ENCODE data around the gene TTC7B.

DNA sequence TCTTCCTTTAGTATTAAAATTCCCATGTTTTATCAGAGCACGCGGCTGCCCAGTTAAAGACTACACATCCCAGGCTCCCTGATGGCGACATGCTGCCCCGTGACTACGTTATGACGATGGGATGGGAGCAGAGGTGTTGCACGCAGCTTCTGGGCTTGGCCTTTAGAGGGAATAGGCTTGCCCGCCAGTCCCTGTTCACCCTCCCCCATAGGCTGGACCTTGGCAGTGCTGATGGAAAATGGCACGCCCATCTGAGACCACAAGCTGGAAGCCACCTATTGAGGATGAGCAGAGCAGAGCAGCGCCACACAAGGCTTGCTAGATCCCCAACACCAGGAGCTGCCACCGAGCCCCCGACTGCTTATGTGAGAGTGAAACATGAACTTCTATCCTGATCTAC, 24.7 kb downstream of the TTC7B start:
- TF ChIP-seq SIN3A (IDR thresholded peaks at IDR 0.05; ENCODE audit: borderline replicate concordance, insufficient read depth, low read length) (no peak), POLR2AphosphoS5 (IDR thresholded peaks at IDR 0.05; ENCODE audit: low read depth, low read length) (no peak), TAF1 (IDR thresholded peaks at IDR 0.05; ENCODE audit: borderline replicate concordance, insufficient read depth, low read length) (no peak)
- TF ChIP-seq, protein P1, sequence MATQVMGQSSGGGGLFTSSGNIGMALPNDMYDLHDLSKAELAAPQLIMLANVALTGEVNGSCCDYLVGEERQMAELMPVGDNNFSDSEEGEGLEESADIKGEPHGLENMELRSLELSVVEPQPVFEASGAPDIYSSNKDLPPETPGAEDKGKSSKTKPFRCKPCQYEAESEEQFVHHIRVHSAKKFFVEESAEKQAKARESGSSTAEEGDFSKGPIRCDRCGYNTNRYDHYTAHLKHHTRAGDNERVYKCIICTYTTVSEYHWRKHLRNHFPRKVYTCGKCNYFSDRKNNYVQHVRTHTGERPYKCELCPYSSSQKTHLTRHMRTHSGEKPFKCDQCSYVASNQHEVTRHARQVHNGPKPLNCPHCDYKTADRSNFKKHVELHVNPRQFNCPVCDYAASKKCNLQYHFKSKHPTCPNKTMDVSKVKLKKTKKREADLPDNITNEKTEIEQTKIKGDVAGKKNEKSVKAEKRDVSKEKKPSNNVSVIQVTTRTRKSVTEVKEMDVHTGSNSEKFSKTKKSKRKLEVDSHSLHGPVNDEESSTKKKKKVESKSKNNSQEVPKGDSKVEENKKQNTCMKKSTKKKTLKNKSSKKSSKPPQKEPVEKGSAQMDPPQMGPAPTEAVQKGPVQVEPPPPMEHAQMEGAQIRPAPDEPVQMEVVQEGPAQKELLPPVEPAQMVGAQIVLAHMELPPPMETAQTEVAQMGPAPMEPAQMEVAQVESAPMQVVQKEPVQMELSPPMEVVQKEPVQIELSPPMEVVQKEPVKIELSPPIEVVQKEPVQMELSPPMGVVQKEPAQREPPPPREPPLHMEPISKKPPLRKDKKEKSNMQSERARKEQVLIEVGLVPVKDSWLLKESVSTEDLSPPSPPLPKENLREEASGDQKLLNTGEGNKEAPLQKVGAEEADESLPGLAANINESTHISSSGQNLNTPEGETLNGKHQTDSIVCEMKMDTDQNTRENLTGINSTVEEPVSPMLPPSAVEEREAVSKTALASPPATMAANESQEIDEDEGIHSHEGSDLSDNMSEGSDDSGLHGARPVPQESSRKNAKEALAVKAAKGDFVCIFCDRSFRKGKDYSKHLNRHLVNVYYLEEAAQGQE (IDR thresholded peaks at IDR 0.05; ENCODE audit: insufficient read depth in 1 of 2, low read depth in 2 of 2, low read length in 2 of 2) = no peak
